Activated naive CD4-positive, alpha-beta T cell treated with anti-CD3 and anti-CD28 coated beads for 36 hours (primary cell): Measurements from ENCODE around the gene ILDR2. TPM values are rescaled to one million over a fixed set of nuclear protein-coding genes. Genes with fewer than 3 reads are reported as not detected.

Experiments
- CTCF ChIA-PET: fragments of 350-600 bp; sonication (Branson Sonifier 250); formaldehyde crosslinking; loops from one replicate; lab custom pipeline; 2021; ENCODE audit warnings: antibody characterized with exemption; lab: Charles Lee
- DNase-seq: peaks from one replicate; pipeline ENCODE4 v3.0.0-alpha.2; 2020
- H3K27ac Mint-ChIP-seq: one replicate; pipeline ENCODE4 v1.8.0; 2021; ENCODE audit warnings: mild to moderate bottlenecking, mixed read lengths
- H3K27me3 Mint-ChIP-seq: one replicate; pipeline ENCODE4 v1.8.0; 2021; ENCODE audit warnings: low read depth, mixed read lengths
- H3K36me3 Mint-ChIP-seq: one replicate; pipeline ENCODE4 v1.8.0; 2021; ENCODE audit warnings: low read depth, mixed read lengths
- H3K4me1 Mint-ChIP-seq: one replicate; pipeline ENCODE4 v1.8.0; 2021; ENCODE audit warnings: low read depth, mixed read lengths
- H3K4me3 Mint-ChIP-seq: one replicate; pipeline ENCODE4 v1.8.0; 2021; ENCODE audit warnings: mild to moderate bottlenecking, moderate library complexity, mixed read lengths
- H3K9me3 Mint-ChIP-seq: one replicate; pipeline ENCODE4 v1.8.0; 2021; ENCODE audit warnings: mixed read lengths
- intact Hi-C: fragments of 100-400 bp; cut with micrococcal nuclease; formaldehyde crosslinking; loops from one replicate; pipeline ENCODE4 v1.15.1; 2023
- total RNA-seq, 2 experiments: library from RNA; stranded (reverse); gene quantifications; one replicate each; pipeline ENCODE4 v1.2.3, GENCODE V29; 2021

Gene ILDR2
- total RNA-seq, 2 experiments from 2014 or later, result 9.1 to 10.5 TPM

DNA sequence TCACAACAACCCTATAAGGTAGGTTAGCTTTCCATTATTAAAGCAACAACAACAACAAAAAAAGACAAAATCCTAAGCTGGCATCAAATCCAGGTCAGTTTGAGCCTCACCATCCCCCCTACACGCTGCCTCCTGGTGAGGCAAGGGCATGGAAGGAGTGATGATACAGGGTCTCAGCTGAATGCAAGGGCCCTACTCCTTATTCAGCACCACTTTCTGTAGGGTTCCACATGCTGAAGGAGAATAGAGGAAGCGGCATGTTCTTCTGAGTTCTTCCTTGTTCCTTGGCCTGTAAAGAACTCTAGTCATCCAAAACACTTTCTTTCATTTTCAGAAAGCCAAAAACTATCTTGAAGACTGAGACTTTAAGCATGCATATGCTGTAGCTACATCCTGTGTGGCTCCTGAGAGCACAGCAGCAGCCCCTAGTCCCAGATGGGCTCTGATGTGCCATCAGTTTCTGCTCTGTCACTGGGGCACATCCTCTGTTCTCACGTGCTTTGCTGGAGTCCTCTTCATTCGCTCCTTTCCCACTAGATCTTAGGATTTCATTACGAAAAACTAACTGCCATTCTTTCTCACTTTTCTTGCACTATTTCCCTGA, 6.2 kb downstream of the ILDR2 start:
- no peak overlapping the region for H3K4me3 Mint-ChIP-seq
- peaks cover 8% of the 10 kb centered on the region for H3K27me3 Mint-ChIP-seq
- H3K9me3 Mint-ChIP-seq, result no peaks in the 10 kb centered on the region
- peak; percentile 63 for DNase-seq
- H3K27ac Mint-ChIP-seq, result peak overlapping the region; percentile 18
- H3K36me3 Mint-ChIP-seq, result no peaks in the 10 kb centered on the region
- peaks cover 34% of the 10 kb centered on the region for H3K4me1 Mint-ChIP-seq
- intact Hi-C loops, result no loop called here
- CTCF ChIA-PET, result interaction anchor here (1.5 to 1.9 kb wide), 2 partner anchors 88 to 90 kb away, joined by 5 to 8 read pairs; no protein-coding TSS in a partner anchor

- H3K27ac Mint-ChIP-seq, result no peak overlapping the region
- no peak overlapping the region for H3K4me3 Mint-ChIP-seq
- H3K9me3 Mint-ChIP-seq, result no peaks in the 10 kb centered on the region
- CTCF ChIA-PET, result interaction anchor here (0.6 to 0.9 kb wide), 2 partner anchors 89 to 738 kb away, joined by 3 read pairs; no protein-coding TSS in a partner anchor
- H3K36me3 Mint-ChIP-seq, result peaks cover 1% of the 10 kb centered on the region
- H3K27me3 Mint-ChIP-seq, result peaks cover 3% of the 10 kb centered on the region
- intact Hi-C loops, result no loop called here
- DNase-seq, result no peak
- H3K4me1 Mint-ChIP-seq, result no peaks in the 10 kb centered on the region
These were observed 14.4 kb downstream of the ILDR2 start for GRCh38 chr1:166960858-166961474.

GRCh38 chr1:166956872-166957271, 18.5 kb downstream of the ILDR2 start:
- no peak overlapping the region for H3K27ac Mint-ChIP-seq
- intact Hi-C loops, result no loop called here
- H3K4me3 Mint-ChIP-seq, result no peak overlapping the region

GRCh38 chr1:166956057-166956850, 19.1 kb downstream of the ILDR2 start:
- no peaks in the 10 kb centered on the region for H3K9me3 Mint-ChIP-seq
- H3K36me3 Mint-ChIP-seq, result peaks cover 1% of the 10 kb centered on the region
- no peaks in the 10 kb centered on the region for H3K4me1 Mint-ChIP-seq
- CTCF ChIA-PET, result interaction anchor here (1.0 to 1.2 kb wide), 2 partner anchors 8 to 46 kb away, joined by 3 to 5 read pairs; no protein-coding TSS in a partner anchor
- DNase-seq, result no peak
- intact Hi-C loops, result no loop called here
- no peak overlapping the region for H3K27ac Mint-ChIP-seq
- H3K4me3 Mint-ChIP-seq, result no peak overlapping the region
- H3K27me3 Mint-ChIP-seq, result peaks cover 8% of the 10 kb centered on the region

More at GRCh38 chr1:166956872-166957271, 18.5 kb downstream of the ILDR2 start:
- Mint-ChIP-seq H3K27me3 (peaks cover 7% of the 10 kb centered on the region), H3K36me3 (peaks cover 1% of the 10 kb centered on the region), H3K4me1 (no peaks in the 10 kb centered on the region), H3K9me3 (no peaks in the 10 kb centered on the region)
- no peak for DNase-seq
- CTCF ChIA-PET, result interaction anchor here (1.0 kb wide), 1 partner anchor 47 kb away, joined by 3 read pairs; no protein-coding TSS in a partner anchor

- H3K4me1 Mint-ChIP-seq, result no peaks in the 10 kb centered on the region
- H3K27me3 Mint-ChIP-seq, result peaks cover 7% of the 10 kb centered on the region
- peaks cover 1% of the 10 kb centered on the region for H3K36me3 Mint-ChIP-seq
- no peaks in the 10 kb centered on the region for H3K9me3 Mint-ChIP-seq
- CTCF ChIA-PET, result interaction anchor here (0.9 to 2.6 kb wide), 2 partner anchors 15 to 105 kb away, joined by 4 to 9 read pairs; no protein-coding TSS in a partner anchor
- intact Hi-C loops, result no loop called here
- H3K27ac Mint-ChIP-seq, result no peak overlapping the region
- H3K4me3 Mint-ChIP-seq, result no peak overlapping the region
- no peak for DNase-seq
These were observed 21.8 kb downstream of the ILDR2 start for GRCh38 chr1:166953491-166953890.

- Mint-ChIP-seq H3K4me1 (no peaks in the 10 kb centered on the region), H3K27ac (no peak overlapping the region), H3K27me3 (peaks cover 18% of the 10 kb centered on the region), H3K36me3 (peaks cover 1% of the 10 kb centered on the region), H3K9me3 (no peaks in the 10 kb centered on the region), H3K4me3 (no peak overlapping the region)
- CTCF ChIA-PET, result interaction anchor here (0.6 kb wide), 1 partner anchor 1132 kb away, joined by 3 read pairs; no protein-coding TSS in a partner anchor
- DNase-seq, result no peak
- intact Hi-C loops, result no loop called here
These were observed 23.2 kb downstream of the ILDR2 start for GRCh38 chr1:166952002-166952746.

DNA sequence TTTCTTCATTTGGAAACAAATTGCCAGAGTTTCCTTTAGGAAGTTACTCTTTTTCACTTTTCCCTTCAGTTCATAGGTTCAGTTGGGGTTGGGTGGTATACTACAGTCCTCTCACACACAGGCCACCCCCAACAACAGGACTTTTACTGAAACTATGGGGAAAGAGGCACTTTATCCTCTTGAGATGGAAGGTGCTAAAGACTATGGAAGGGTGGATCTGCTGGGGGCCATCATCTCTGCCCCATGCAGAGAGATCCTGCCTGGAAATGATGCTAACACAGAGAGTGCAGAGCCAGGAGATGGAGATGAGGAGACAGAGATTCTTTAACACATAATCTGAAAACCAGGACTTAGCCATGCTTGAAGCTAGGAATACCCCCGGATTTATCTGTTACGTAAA, 24.3 kb downstream of the ILDR2 start:
- H3K4me1 Mint-ChIP-seq, result no peaks in the 10 kb centered on the region
- no peak overlapping the region for H3K4me3 Mint-ChIP-seq
- no peak overlapping the region for H3K27ac Mint-ChIP-seq
- H3K9me3 Mint-ChIP-seq, result no peaks in the 10 kb centered on the region
- no peaks in the 10 kb centered on the region for H3K36me3 Mint-ChIP-seq
- peaks cover 25% of the 10 kb centered on the region for H3K27me3 Mint-ChIP-seq
- intact Hi-C loops, result no loop called here
- CTCF ChIA-PET, result no interaction called here
- DNase-seq, result no peak

DNA sequence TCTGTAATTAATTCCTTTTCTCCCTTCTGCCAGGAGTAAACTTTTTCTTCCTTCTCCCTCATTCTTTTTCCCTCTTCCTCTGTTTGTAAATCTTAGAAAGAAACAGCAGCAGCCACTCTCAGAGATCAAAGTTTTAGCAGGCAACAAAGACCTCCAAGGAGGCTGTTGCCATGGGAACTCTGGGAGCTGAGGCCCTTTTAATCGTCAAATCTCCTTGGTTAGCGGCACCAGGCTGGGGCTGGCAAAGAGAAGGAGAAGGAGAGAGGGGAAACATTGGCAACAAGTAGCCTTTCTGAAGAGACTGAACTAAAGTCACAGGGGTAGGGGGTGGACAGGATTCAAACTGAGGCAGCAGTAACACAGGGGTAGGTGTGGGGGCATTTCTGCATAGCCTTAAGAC, 25.2 kb downstream of the ILDR2 start:
- intact Hi-C loops, result no loop called here
- no peak overlapping the region for H3K4me3 Mint-ChIP-seq
- CTCF ChIA-PET, result interaction anchor here (1.1 kb wide), 1 partner anchor 9 kb away, joined by 3 read pairs; no protein-coding TSS in a partner anchor
- H3K9me3 Mint-ChIP-seq, result no peaks in the 10 kb centered on the region
- no peak for DNase-seq
- H3K36me3 Mint-ChIP-seq, result no peaks in the 10 kb centered on the region
- H3K27me3 Mint-ChIP-seq, result peaks cover 29% of the 10 kb centered on the region
- H3K4me1 Mint-ChIP-seq, result peaks cover 8% of the 10 kb centered on the region
- no peak overlapping the region for H3K27ac Mint-ChIP-seq

DNA sequence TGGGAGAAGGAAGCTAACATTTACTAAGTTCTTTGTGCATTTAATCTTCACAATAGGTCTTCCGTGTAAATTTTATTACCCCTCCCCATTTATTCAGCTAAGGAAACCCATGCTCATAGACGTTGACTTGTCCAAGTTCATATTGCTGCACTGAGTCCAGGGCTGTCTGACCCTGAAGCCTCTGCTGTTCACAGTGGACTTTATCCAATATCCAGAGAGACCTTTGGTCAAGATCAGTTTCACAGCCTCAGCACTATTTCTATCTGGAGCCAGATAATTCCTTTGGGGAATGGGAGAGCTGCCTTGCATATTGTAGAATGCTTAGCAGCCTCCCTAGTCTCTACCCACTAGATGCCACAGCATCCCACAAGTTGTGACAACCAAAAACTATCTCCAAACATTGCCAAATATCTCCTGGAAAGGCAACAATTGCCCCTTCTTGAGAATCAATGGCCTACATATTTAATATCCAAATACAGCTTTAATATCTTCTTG, 26.4 kb downstream of the ILDR2 start:
- CTCF ChIA-PET, result interaction anchor here (1.4 to 2.2 kb wide), 2 partner anchors 38 to 110 kb away, joined by 5 to 6 read pairs; no protein-coding TSS in a partner anchor
- Mint-ChIP-seq H3K27me3 (peaks cover 29% of the 10 kb centered on the region), H3K36me3 (no peaks in the 10 kb centered on the region), H3K27ac (no peak overlapping the region), H3K9me3 (no peaks in the 10 kb centered on the region), H3K4me1 (peaks cover 21% of the 10 kb centered on the region), H3K4me3 (no peak overlapping the region)
- intact Hi-C loops, result no loop called here
- no peak for DNase-seq

- peak overlapping the region; percentile 22 for H3K4me3 Mint-ChIP-seq
- intact Hi-C loops, result no loop called here
- H3K27me3 Mint-ChIP-seq, result peaks cover 29% of the 10 kb centered on the region
- no peaks in the 10 kb centered on the region for H3K9me3 Mint-ChIP-seq
- peaks cover 24% of the 10 kb centered on the region for H3K4me1 Mint-ChIP-seq
- DNase-seq, result peak; percentile 13
- CTCF ChIA-PET, result interaction anchor here (2.2 kb wide), 1 partner anchor 37 kb away, joined by 6 read pairs; no protein-coding TSS in a partner anchor
- H3K27ac Mint-ChIP-seq, result no peak overlapping the region
- H3K36me3 Mint-ChIP-seq, result no peaks in the 10 kb centered on the region
These were observed 27.8 kb downstream of the ILDR2 start for GRCh38 chr1:166947398-166948043.
